OCI-LY1 (cell line): ENCODE results near the gene BMPER.

Source experiments
- EZH2 ChIP-seq: fragments of 200-600 bp; sonication (generic), shearing (Covaris generic); IDR thresholded peaks from 2 replicates; pipeline ENCODE4 v1.8.0; 2017; ENCODE audit warnings: borderline replicate concordance, mixed run types, mild to moderate bottlenecking, antibody characterized with exemption, low read length, moderate library complexity, mixed read lengths
- TF ChIP-seq, protein P1 (sequence below): fragments of 200-600 bp; sonication (generic), shearing (Covaris generic); IDR thresholded peaks from 2 replicates; pipeline ENCODE4 v1.5.1; 2017; ENCODE audit warnings: mild to moderate bottlenecking, antibody characterized with exemption, low read length, moderate library complexity, mixed read lengths

DNA sequence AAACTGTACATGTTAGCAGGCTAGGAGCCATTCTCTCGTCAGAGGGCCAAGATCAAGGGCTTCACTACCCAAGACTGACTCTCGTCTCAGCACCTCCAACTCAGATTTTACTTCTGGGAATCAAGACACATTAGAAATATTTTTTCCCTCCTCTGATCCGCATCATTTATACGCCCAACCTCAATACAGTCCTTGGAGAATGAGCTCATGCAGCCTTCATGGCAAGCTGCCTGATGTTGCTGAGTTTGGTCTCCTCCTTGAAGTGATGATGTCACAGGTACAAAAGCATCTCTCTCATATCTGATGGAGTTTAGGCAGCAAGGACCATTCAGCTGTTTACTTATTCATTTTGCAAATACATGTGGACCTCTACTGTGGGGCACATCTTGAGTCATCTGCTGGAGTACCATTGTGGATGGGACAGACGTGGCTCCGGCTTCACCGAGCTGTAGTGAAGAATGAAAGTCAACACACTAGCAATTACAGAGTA lies 114.0 kb downstream of the BMPER start:
- TF ChIP-seq, protein P1, sequence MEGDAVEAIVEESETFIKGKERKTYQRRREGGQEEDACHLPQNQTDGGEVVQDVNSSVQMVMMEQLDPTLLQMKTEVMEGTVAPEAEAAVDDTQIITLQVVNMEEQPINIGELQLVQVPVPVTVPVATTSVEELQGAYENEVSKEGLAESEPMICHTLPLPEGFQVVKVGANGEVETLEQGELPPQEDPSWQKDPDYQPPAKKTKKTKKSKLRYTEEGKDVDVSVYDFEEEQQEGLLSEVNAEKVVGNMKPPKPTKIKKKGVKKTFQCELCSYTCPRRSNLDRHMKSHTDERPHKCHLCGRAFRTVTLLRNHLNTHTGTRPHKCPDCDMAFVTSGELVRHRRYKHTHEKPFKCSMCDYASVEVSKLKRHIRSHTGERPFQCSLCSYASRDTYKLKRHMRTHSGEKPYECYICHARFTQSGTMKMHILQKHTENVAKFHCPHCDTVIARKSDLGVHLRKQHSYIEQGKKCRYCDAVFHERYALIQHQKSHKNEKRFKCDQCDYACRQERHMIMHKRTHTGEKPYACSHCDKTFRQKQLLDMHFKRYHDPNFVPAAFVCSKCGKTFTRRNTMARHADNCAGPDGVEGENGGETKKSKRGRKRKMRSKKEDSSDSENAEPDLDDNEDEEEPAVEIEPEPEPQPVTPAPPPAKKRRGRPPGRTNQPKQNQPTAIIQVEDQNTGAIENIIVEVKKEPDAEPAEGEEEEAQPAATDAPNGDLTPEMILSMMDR, result no peak
- no peak for TF ChIP-seq EZH2
